Ramos (cell line): Measurements from ENCODE around the gene BORA.
"Not testable (repeated sequence)": the region's sequence is repeated elsewhere in the genome, so short reads cannot be mapped to it uniquely, and the experiment has no call there.

Experiments used
- in situ Hi-C: fragments of 300-500 bp; cut with MboI; formaldehyde crosslinking; loops from one replicate; pipeline ENCODE4 v1.14.3; 2022; ENCODE audit warnings: low sequenced_read_pairs; ENCODE audit not compliant: unreplicated experiment

BORA gene

GRCh38 chr13:72727417-72728289 lies at the start of gene BORA, which contains the start of gene MZT1:
BORA (plus strand) TSS chr13:72727923; CDS start chr13:72728941, 1,018 bp downstream.
MZT1 (minus strand) TSS chr13:72727629; CDS start chr13:72727602, 27 bp downstream.
- in situ Hi-C loops, result no loop called here

GRCh38 chr13:72678312-72678711 lies 49.4 kb upstream of the BORA start:
- in situ Hi-C loops, result no loop called here

GRCh38 chr13:72680353-72680752 lies 47.4 kb upstream of the BORA start:
- in situ Hi-C loops, result no loop called here

- in situ Hi-C loops, result no loop called here
Observed at GRCh38 chr13:72686766-72687165, 41.0 kb upstream of the BORA start.

GRCh38 chr13:72689181-72689696 lies 38.5 kb upstream of the BORA start:
- in situ Hi-C loops, result no loop called here

- in situ Hi-C loops, result no loop called here
Observed at GRCh38 chr13:72692884-72693514, 34.7 kb upstream of the BORA start.

- in situ Hi-C loops, result no loop called here
Observed at GRCh38 chr13:72693832-72694231, 33.9 kb upstream of the BORA start.

- in situ Hi-C loops, result no loop called here
Observed at GRCh38 chr13:72694314-72694713, 33.4 kb upstream of the BORA start.

- in situ Hi-C loops, result no loop called here
Observed at GRCh38 chr13:72696579-72696978, 31.1 kb upstream of the BORA start.

GRCh38 chr13:72698164-72698563 lies 29.6 kb upstream of the BORA start:
- in situ Hi-C loops, result no loop called here

GRCh38 chr13:72700509-72700908 lies 27.2 kb upstream of the BORA start:
- in situ Hi-C loops, result no loop called here

GRCh38 chr13:72716776-72717175 lies 10.9 kb upstream of the BORA start:
- in situ Hi-C loops, result no loop called here

- in situ Hi-C loops, result not testable (repeated sequence)
Observed at GRCh38 chr13:72726185-72726584, 1.5 kb upstream of the BORA start.

- in situ Hi-C loops, result no loop called here
Observed at GRCh38 chr13:72726726-72727416, 852 bp upstream of the BORA start.

GRCh38 chr13:72728290-72728605 lies 525 bp downstream of the BORA start:
- in situ Hi-C loops, result no loop called here

- in situ Hi-C loops, result no loop called here
Observed at GRCh38 chr13:72737033-72737432, 9.3 kb downstream of the BORA start.

GRCh38 chr13:72740015-72740414 lies 12.3 kb downstream of the BORA start:
- in situ Hi-C loops, result no loop called here

- in situ Hi-C loops, result no loop called here
Observed at GRCh38 chr13:72745260-72745659, 17.5 kb downstream of the BORA start.

GRCh38 chr13:72751220-72751619 lies 23.5 kb downstream of the BORA start:
- in situ Hi-C loops, result no loop called here

- in situ Hi-C loops, result no loop called here
Observed at GRCh38 chr13:72754111-72754510, 26.4 kb downstream of the BORA start.
